CD14-positive monocyte (primary cell): ENCODE results near the gene RHBG. TPM values are rescaled to one million over a fixed set of nuclear protein-coding genes. Genes with fewer than 3 reads are reported as not detected.

ENCODE experiments used
- DNase-seq, 3 donors: peaks; one replicate each; pipeline ENCODE4 v3.0.0-alpha.2; 2011 to 2022
- H2AFZ ChIP-seq: 2 replicates; pipeline ENCODE4 v1.6.0; 2012; ENCODE audit warnings: mild to moderate bottlenecking, low read depth, low read length, inconsistent platforms; ENCODE audit not compliant: insufficient read depth, poor library complexity, severe bottlenecking
- H3K27ac ChIP-seq, 2 donors: 1 replicate in 1 of 2; 2 replicates in 1 of 2; pipeline ENCODE4 v1.5.1; 2012 to 2013; ENCODE audit warnings: low read length in 2 of 2, control low read depth in 1 of 2, inconsistent platforms in 1 of 2, low read depth in 1 of 2, mild to moderate bottlenecking in 1 of 2
- H3K27me3 ChIP-seq, 2 donors: one replicate each; pipeline versions ENCODE4 v1.6.0 to v1.6.1; 2011 to 2013; ENCODE audit warnings: low read length in 2 of 2; ENCODE audit not compliant: control insufficient read depth in 2 of 2, insufficient read depth in 2 of 2
- H3K36me3 ChIP-seq, 2 donors: replicated peaks in 1 of 2; 1 replicate in 1 of 2; 2 replicates in 1 of 2; pipeline versions ENCODE4 v1.5.1 to v1.6.1; 2012 to 2013; ENCODE audit warnings: low read length in 2 of 2, control low read depth in 1 of 2, inconsistent platforms in 1 of 2, mild to moderate bottlenecking in 1 of 2; ENCODE audit not compliant: insufficient read depth in 2 of 2, control insufficient read depth in 1 of 2
- H3K4me1 ChIP-seq, 2 donors: 1 replicate in 1 of 2; 2 replicates in 1 of 2; pipeline versions ENCODE4 v1.5.1 to v1.6.1; 2012 to 2013; ENCODE audit warnings: low read length in 2 of 2, control low read depth in 1 of 2, inconsistent platforms in 1 of 2, mild to moderate bottlenecking in 1 of 2, moderate library complexity in 1 of 2; ENCODE audit not compliant: insufficient read depth in 2 of 2, control insufficient read depth in 1 of 2
- H3K4me2 ChIP-seq: replicated peaks from 2 replicates; pipeline ENCODE3; 2012; ENCODE audit warnings: low read length, moderate library complexity, mild to moderate bottlenecking; ENCODE audit not compliant: poor library complexity, severe bottlenecking; ENCODE audit errors: extremely low read depth
- H3K4me3 ChIP-seq, 3 experiments: fragments of 200-600 bp in 1 of 3; sonication (generic) in 1 of 3; replicated peaks in 1 of 3; 1 replicate in 2 of 3; 2 replicates in 1 of 3; pipeline ENCODE4 v1.5.1; 2011 to 2013; ENCODE audit warnings: low read length in 3 of 3, mild to moderate bottlenecking in 3 of 3, control low read depth in 2 of 3, low read depth in 2 of 3, inconsistent platforms in 1 of 3, moderate library complexity in 1 of 3
- H3K79me2 ChIP-seq: 2 replicates; pipeline ENCODE4 v1.6.0; 2012; ENCODE audit warnings: mild to moderate bottlenecking, control low read depth, inconsistent platforms, low read length, moderate library complexity; ENCODE audit not compliant: insufficient read depth
- H3K9ac ChIP-seq: 2 replicates; pipeline ENCODE4 v1.6.0; 2017; ENCODE audit warnings: low read length, mild to moderate bottlenecking; ENCODE audit not compliant: insufficient read depth, poor library complexity, severe bottlenecking
- H3K9me3 ChIP-seq, 2 donors: replicated peaks in 1 of 2; 1 replicate in 1 of 2; 2 replicates in 1 of 2; pipeline versions ENCODE4 v1.5.1 to v1.6.1; 2012 to 2013; ENCODE audit warnings: low read length in 2 of 2, control low read depth in 1 of 2; ENCODE audit not compliant: control insufficient read depth in 1 of 2, insufficient read depth in 1 of 2
- H4K20me1 ChIP-seq: 2 replicates; pipeline ENCODE4 v1.6.0; 2012; ENCODE audit warnings: mild to moderate bottlenecking, low read length, control low read depth, moderate library complexity; ENCODE audit not compliant: insufficient read depth
- H3K27ac Mint-ChIP-seq, 7 donors: one replicate each; pipeline ENCODE4 v1.8.0; 2020; ENCODE audit warnings: mild to moderate bottlenecking in 7 of 7, mixed read lengths in 7 of 7, moderate library complexity in 6 of 7, inconsistent platforms in 2 of 7
- H3K27me3 Mint-ChIP-seq, 3 donors: one replicate each; pipeline ENCODE4 v1.8.0; 2021 to 2022; ENCODE audit warnings: low read depth in 3 of 3, mild to moderate bottlenecking in 3 of 3, mixed read lengths in 3 of 3, moderate library complexity in 3 of 3, inconsistent platforms in 1 of 3
- H3K36me3 Mint-ChIP-seq, 2 donors: one replicate each; pipeline ENCODE4 v1.8.0; 2020; ENCODE audit warnings: mixed read lengths in 2 of 2, inconsistent platforms in 1 of 2, mild to moderate bottlenecking in 1 of 2
- H3K4me1 Mint-ChIP-seq: one replicate; pipeline ENCODE4 v1.8.0; 2020; ENCODE audit warnings: mild to moderate bottlenecking, mixed read lengths
- H3K4me3 Mint-ChIP-seq, 2 donors: one replicate each; pipeline ENCODE4 v1.8.0; 2020; ENCODE audit warnings: mild to moderate bottlenecking in 2 of 2, mixed read lengths in 2 of 2, moderate library complexity in 1 of 2
- H3K9me3 Mint-ChIP-seq, 7 donors: one replicate each; pipeline ENCODE4 v1.8.0; 2020 to 2022; ENCODE audit warnings: mixed read lengths in 7 of 7, mild to moderate bottlenecking in 6 of 7, moderate library complexity in 6 of 7, inconsistent platforms in 2 of 7
- WGBS: methylation state at CpG from one replicate; pipeline ENCODE4 v1.1.5; 2013; ENCODE audit warnings: missing lambda C conversion rate; ENCODE audit not compliant: insufficient coverage; 5-methylcytosine and 5-hydroxymethylcytosine counted together
- intact Hi-C, 2 donors: fragments of 100-400 bp; cut with micrococcal nuclease; formaldehyde crosslinking; loops; one replicate each; pipeline versions ENCODE4 v1.15.0 to v1.15.1; 2023
- polyA plus RNA-seq, 3 donors: library from polyadenylated mRNA; depleted of rRNA in 1 of 3; unstranded in 2 of 3; stranded (reverse) in 1 of 3; fragments of 300-500 nt in 2 of 3; fragments of >200 nt in 1 of 3; fragmentation: Illumina TruSeq in 2 of 3; gene quantifications; 1 replicate in 2 of 3; 2 replicates in 1 of 3; pipeline ENCODE4 v1.2.3, GENCODE V29; 2012 to 2021
- TF ChIP-seq, protein P1 (sequence below): fragments of 200-600 bp; IDR thresholded peaks from one replicate; pipeline ENCODE4 v1.8.0; 2022; ENCODE audit warnings: antibody characterized with exemption, mild to moderate bottlenecking

RHBG gene
- polyA plus RNA-seq, 3 donors: 0.08 TPM; not detected in 2

DNA sequence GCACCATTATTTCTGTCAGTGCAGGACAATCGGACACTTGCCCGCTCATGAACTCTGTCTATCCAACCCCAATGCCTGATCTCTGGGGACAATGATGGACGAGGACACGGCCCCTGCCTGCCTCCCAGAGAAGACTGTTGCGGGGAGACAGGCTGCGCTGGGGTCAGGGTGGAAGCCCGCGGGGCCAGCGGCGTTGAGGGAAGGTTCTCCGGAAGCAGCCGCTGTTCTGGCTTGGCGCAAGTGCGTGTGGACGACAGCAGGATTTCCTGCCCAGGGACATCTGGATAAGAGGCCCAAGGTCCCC is 18.8 kb downstream of the RHBG start:
- H3K4me3 Mint-ChIP-seq: peak overlapping the region in 1 of 2 donors; percentile 60

DNA sequence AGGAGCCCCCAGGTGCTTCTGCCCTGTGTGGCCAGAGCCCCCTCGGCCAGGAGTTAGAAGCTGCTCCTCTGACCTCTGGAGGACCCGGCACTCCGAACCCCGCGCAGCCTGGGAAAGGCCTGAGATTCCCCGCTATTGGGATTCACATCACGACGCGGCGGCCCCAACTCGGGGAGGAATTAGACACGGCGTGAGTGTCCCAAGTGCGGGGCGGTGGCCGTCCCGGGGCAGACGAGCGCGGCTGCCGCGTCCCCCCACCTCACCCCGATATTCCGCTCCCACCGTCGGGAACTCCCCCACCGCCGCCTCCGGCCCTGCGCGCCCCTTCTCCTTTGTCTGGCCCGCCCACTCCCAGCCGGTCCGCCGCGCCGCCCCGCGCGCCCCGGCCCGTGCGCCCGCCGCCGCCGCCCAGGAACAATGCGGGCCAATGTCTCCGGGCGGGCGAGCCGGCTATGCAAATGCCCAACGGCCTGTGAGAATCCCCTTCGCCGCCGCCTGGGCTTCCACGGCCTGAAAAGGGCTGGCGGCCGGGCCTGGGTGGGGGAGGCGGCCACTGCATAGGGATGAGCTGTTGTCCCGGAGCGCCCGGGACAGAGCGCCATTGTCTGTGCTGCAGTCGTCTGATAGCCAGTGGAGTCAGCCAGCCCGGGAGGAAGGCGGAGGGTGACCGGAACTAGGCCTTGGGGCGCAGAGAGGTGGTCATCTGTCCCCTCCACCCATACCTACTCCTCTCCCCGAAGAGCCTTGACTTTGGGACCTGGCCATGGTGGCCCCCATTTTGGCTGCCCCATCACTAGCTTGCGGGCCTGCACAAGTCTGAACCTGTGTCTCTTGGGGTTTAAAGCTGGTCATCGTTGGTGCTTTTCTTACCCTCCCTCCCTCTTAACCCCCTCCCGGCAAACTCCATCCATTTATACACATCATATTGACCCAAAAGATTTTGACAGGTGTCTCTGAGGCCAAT is 19.4 kb downstream of the RHBG start:
- TF ChIP-seq, protein P1, sequence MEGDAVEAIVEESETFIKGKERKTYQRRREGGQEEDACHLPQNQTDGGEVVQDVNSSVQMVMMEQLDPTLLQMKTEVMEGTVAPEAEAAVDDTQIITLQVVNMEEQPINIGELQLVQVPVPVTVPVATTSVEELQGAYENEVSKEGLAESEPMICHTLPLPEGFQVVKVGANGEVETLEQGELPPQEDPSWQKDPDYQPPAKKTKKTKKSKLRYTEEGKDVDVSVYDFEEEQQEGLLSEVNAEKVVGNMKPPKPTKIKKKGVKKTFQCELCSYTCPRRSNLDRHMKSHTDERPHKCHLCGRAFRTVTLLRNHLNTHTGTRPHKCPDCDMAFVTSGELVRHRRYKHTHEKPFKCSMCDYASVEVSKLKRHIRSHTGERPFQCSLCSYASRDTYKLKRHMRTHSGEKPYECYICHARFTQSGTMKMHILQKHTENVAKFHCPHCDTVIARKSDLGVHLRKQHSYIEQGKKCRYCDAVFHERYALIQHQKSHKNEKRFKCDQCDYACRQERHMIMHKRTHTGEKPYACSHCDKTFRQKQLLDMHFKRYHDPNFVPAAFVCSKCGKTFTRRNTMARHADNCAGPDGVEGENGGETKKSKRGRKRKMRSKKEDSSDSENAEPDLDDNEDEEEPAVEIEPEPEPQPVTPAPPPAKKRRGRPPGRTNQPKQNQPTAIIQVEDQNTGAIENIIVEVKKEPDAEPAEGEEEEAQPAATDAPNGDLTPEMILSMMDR: no peak
- no peaks in the 10 kb centered on the region for H3K36me3 ChIP-seq
- no peak overlapping the region for H3K4me2 ChIP-seq
- H3K9me3 ChIP-seq: peaks cover 0 to 5% of the 10 kb centered on the region in 2 donors
- peaks cover 13 to 17% of the 10 kb centered on the region in 2 donors for H3K4me1 ChIP-seq
- Mint-ChIP-seq H3K27ac (no peak overlapping the region), H3K27me3 (peaks cover 44 to 65% (median 53%) of the 10 kb centered on the region in 3 donors), H3K36me3 (no peaks in the 10 kb centered on the region), H3K4me3 (peak overlapping the region in 1 of 2 donors; percentile 81), H3K9me3 (peaks cover 0 to 5% (median 2%) of the 10 kb centered on the region in 7 donors), H3K4me1 (peaks cover 16% of the 10 kb centered on the region)
- H3K27me3 ChIP-seq: peaks cover 24 to 47% of the 10 kb centered on the region in 2 donors
- DNase-seq: no peak
- no peaks in the 10 kb centered on the region for H4K20me1 ChIP-seq
- H3K4me3 ChIP-seq: no peak overlapping the region
- 12% methylated on average over 66 of the region's 73 CpGs for WGBS
- intact Hi-C loops: loop anchor here (1.0 to 10.0 kb wide), 3 partner anchors 52 to 219 kb away; partner anchors contain the start of gene GPATCH4 (in 1 of the 2)
- H3K9ac ChIP-seq: no peak overlapping the region
- no peaks in the 10 kb centered on the region for H3K79me2 ChIP-seq
- no peak overlapping the region for H2AFZ ChIP-seq
- no peak overlapping the region for H3K27ac ChIP-seq

More for the DNA sequence above, 18.8 kb downstream of the RHBG start:
- Histone ChIP-seq H3K27ac (no peak overlapping the region), H3K27me3 (peaks cover 24 to 47% of the 10 kb centered on the region in 2 donors), H3K4me2 (no peak overlapping the region), H3K36me3 (no peaks in the 10 kb centered on the region), H3K79me2 (no peaks in the 10 kb centered on the region), H4K20me1 (no peaks in the 10 kb centered on the region), H3K4me3 (no peak overlapping the region), H3K4me1 (peaks cover 13 to 17% of the 10 kb centered on the region in 2 donors), H3K9me3 (peaks cover 0 to 5% of the 10 kb centered on the region in 2 donors), H3K9ac (no peak overlapping the region), H2AFZ (no peak overlapping the region)
- peaks cover 16% of the 10 kb centered on the region for H3K4me1 Mint-ChIP-seq
- intact Hi-C loops: loop anchor here (1.0 to 10.0 kb wide), 3 partner anchors 52 to 219 kb away; partner anchors contain the start of gene GPATCH4 (in 1 of the 2)
- H3K36me3 Mint-ChIP-seq: no peaks in the 10 kb centered on the region
- TF ChIP-seq, protein P1: no peak
- WGBS: 13% methylated on average over 15 of the region's 15 CpGs
- H3K27me3 Mint-ChIP-seq: peaks cover 44 to 65% (median 52%) of the 10 kb centered on the region in 3 donors
- H3K27ac Mint-ChIP-seq: no peak overlapping the region
- H3K9me3 Mint-ChIP-seq: peaks cover 0 to 5% (median 2%) of the 10 kb centered on the region in 7 donors
- no peak for DNase-seq
